RWPE2 (cell line): ENCODE measurements around the gene GPR146.

Source experiments
- ATAC-seq: fragments of 200-7000 bp; cut with Tn5 transposase; 3 replicates; pipeline ENCODE4 v1.9.1; 2021; ENCODE audit warnings: low read depth
- DNase-seq: peaks from one replicate; pipeline ENCODE4 v3.0.0-alpha.2; 2020; ENCODE audit warnings: low spot score
- H3K27ac ChIP-seq: fragments of 450-650 bp; 2 replicates; pipeline ENCODE4 v1.5.1; 2017; ENCODE audit warnings: mild to moderate bottlenecking; ENCODE audit not compliant: poor library complexity, severe bottlenecking
- H3K27me3 ChIP-seq: fragments of 250-450 bp; sonication (Bioruptor Pico); 2 replicates; pipeline ENCODE4 v1.5.1; 2021; ENCODE audit warnings: mild to moderate bottlenecking, moderate library complexity; ENCODE audit not compliant: insufficient read depth, poor library complexity, severe bottlenecking
- H3K36me3 ChIP-seq: fragments of 250-450 bp; sonication (Bioruptor Pico); 2 replicates; pipeline ENCODE4 v1.5.1; 2020; ENCODE audit warnings: low read depth, mild to moderate bottlenecking, moderate library complexity
- H3K4me1 ChIP-seq: fragments of 250-450 bp; sonication (Bioruptor Pico); 2 replicates; pipeline ENCODE4 v1.5.1; 2021; ENCODE audit warnings: mild to moderate bottlenecking, moderate library complexity; ENCODE audit not compliant: insufficient read depth, poor library complexity, severe bottlenecking
- H3K4me3 ChIP-seq: fragments of 250-450 bp; sonication (Bioruptor Pico); 2 replicates; pipeline ENCODE4 v1.5.1; 2021; ENCODE audit warnings: mild to moderate bottlenecking, moderate library complexity; ENCODE audit not compliant: severe bottlenecking
- H3K9me3 ChIP-seq: fragments of 250-450 bp; sonication (Bioruptor Pico); 2 replicates; pipeline ENCODE4 v1.5.1; 2021; ENCODE audit warnings: mild to moderate bottlenecking, moderate library complexity; ENCODE audit not compliant: severe bottlenecking
- TF ChIP-seq, protein P1 (sequence below): fragments of 450-650 bp; IDR thresholded peaks from one replicate; pipeline ENCODE4 v1.5.1; 2017; ENCODE audit warnings: mild to moderate bottlenecking, moderate library complexity; ENCODE audit not compliant: poor library complexity, severe bottlenecking

Gene GPR146

GRCh38 chr7:1045069-1046063 is 1.0 kb downstream of the GPR146 start:
- ATAC-seq, result no peak
- no peaks in the 10 kb centered on the region for H3K9me3 ChIP-seq
- DNase-seq, result no peak
- H3K4me1 ChIP-seq, result peaks cover 7% of the 10 kb centered on the region
- no peak overlapping the region for H3K27ac ChIP-seq
- no peaks in the 10 kb centered on the region for H3K36me3 ChIP-seq
- no peaks in the 10 kb centered on the region for H3K27me3 ChIP-seq
- TF ChIP-seq, protein P1, sequence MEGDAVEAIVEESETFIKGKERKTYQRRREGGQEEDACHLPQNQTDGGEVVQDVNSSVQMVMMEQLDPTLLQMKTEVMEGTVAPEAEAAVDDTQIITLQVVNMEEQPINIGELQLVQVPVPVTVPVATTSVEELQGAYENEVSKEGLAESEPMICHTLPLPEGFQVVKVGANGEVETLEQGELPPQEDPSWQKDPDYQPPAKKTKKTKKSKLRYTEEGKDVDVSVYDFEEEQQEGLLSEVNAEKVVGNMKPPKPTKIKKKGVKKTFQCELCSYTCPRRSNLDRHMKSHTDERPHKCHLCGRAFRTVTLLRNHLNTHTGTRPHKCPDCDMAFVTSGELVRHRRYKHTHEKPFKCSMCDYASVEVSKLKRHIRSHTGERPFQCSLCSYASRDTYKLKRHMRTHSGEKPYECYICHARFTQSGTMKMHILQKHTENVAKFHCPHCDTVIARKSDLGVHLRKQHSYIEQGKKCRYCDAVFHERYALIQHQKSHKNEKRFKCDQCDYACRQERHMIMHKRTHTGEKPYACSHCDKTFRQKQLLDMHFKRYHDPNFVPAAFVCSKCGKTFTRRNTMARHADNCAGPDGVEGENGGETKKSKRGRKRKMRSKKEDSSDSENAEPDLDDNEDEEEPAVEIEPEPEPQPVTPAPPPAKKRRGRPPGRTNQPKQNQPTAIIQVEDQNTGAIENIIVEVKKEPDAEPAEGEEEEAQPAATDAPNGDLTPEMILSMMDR, result peak; percentile 26
- peak overlapping the region; percentile 52 for H3K4me3 ChIP-seq

GRCh38 chr7:1046722-1047679 is 2.7 kb downstream of the GPR146 start:
- Histone ChIP-seq H3K27ac (no peak overlapping the region), H3K4me1 (peaks cover 7% of the 10 kb centered on the region), H3K36me3 (no peaks in the 10 kb centered on the region), H3K9me3 (no peaks in the 10 kb centered on the region), H3K4me3 (no peak overlapping the region), H3K27me3 (no peaks in the 10 kb centered on the region)
- TF ChIP-seq, protein P1, result no peak
- DNase-seq, result no peak
- ATAC-seq, result no peak

DNA sequence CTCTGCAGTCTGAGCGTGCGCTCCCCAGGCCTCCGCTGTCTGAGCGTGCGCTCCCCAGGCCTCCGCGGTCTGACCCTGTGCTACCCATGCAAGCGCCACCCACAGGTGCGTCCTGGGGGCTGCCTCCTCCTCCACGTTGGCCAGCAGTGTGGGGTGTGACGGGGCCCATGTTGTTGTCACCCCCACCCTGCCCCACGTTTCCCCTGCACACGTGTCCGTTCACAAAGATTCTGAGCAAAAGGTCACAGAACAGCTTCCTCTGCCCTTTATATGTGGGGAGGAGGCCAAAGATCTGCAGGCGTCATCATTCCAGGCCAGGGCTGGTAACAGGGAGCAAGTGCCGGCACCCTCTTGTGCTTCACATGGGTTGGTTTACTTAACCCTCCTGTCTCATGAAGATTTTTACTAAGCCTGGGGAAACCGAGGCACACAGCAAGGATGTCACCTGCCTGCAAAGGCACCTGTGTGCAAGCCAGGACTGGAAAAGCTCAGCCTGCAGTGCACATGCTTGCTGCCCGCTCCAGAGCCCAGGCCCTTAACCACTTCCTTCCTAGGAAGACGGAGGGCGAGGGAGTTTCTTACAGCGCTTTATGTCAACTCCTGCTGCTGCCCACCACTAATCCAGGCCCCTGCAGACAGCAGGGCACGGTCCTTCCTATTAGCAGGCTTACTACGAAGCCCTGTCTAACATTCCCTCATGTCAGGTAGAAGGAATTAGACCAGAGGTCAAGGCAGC is 4.8 kb downstream of the GPR146 start:
- DNase-seq (no peak), ATAC-seq (no peak)
- no peaks in the 10 kb centered on the region for H3K27me3 ChIP-seq
- TF ChIP-seq, protein P1, result no peak
- no peaks in the 10 kb centered on the region for H3K4me1 ChIP-seq
- H3K4me3 ChIP-seq, result no peak overlapping the region
- no peak overlapping the region for H3K27ac ChIP-seq
- no peaks in the 10 kb centered on the region for H3K9me3 ChIP-seq
- H3K36me3 ChIP-seq, result no peaks in the 10 kb centered on the region

DNA sequence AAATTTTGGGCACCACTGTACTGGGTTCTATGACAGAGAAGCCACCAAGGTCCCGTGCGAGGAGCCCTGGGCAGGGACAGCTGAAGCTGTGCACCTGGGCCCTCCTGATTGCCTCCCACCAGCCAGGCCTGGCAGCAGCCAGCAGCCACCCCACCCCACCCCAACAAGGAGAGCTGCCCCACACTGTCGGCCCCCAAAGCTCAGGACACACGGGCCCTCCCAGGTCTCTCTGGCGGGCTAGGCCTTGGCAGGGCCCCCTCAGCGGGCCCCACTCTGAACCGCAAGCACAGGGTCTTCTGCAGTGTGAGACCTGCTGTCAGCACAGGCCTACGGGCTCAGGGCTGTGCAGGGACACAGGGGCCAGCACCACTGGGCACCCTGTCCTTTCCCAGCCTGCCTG is 5.5 kb downstream of the GPR146 start:
- TF ChIP-seq, protein P1, result no peak
- H3K4me3 ChIP-seq, result no peak overlapping the region
- H3K27me3 ChIP-seq, result no peaks in the 10 kb centered on the region
- DNase-seq (no peak), ATAC-seq (no peak)
- no peaks in the 10 kb centered on the region for H3K36me3 ChIP-seq
- no peaks in the 10 kb centered on the region for H3K4me1 ChIP-seq
- no peaks in the 10 kb centered on the region for H3K9me3 ChIP-seq
- H3K27ac ChIP-seq, result no peak overlapping the region
